ENCODE results near the gene LPIN1.

The LPIN1 gene

GRCh38 chr2:11743846-11744553, 2.4 kb upstream of the LPIN1 start:
- no peak for TF ChIP-seq GATA1 (IDR thresholded peaks at IDR 0.05; ENCODE audit: low read depth, low read length)
- peak; percentile 30 for TF ChIP-seq POLR2A (IDR thresholded peaks at IDR 0.05; ENCODE audit: low read length)
- peak; percentile 89 to 92 for DNase-seq

DNA sequence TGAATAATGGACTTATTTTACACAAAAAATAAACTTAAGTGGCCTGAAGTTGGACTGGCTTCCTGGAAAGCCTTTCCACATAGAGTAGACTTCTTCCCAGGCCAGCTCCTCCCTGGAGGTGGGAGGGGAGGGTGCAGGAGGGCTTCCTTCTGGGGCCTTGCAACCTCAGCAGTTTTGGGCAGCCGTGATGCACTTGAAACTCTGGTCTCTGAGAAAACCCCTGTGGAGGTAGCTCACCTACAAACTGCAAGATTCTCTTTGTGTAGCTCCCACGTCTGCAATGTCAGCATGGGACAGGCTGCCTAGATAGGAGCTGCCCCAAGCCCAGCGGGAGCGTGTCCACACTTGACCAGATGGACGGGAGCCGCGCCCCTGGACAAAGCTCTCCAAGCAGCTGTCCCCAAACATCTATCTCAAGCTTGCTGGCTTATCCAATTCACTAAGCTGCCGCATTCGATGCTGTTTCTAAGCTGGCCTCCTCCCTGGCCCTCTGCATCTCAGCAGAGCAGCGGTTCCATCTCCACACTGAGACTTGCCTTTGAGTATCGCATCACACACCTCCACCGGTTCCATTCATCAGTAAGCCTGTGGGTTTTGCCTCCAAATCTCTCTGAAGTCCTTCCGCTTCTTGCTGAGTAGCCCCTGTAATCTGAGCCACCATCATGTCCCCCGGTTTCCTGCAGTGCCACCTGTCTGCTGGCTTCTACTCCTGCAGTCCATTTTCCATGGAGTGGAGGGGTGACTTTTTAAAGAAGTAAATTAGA, 1.6 kb upstream of the LPIN1 start:
- TF ChIP-seq POLR2A (IDR thresholded peaks at IDR 0.05; ENCODE audit: low read length), result no peak
- TF ChIP-seq GATA1 (IDR thresholded peaks at IDR 0.05; ENCODE audit: low read depth, low read length), result no peak
- peak; percentile 67 for DNase-seq

GRCh38 chr2:11745613-11746375, 638 bp upstream of the LPIN1 start:
- no peak for DNase-seq
- TF ChIP-seq GATA1 (IDR thresholded peaks at IDR 0.05; ENCODE audit: low read depth, low read length) (no peak), POLR2A (IDR thresholded peaks at IDR 0.05; ENCODE audit: low read length) (no peak)

- TF ChIP-seq GATA1 (IDR thresholded peaks at IDR 0.05; ENCODE audit: low read depth, low read length) (no peak), POLR2A (IDR thresholded peaks at IDR 0.05; ENCODE audit: low read length) (no peak)
- peak; percentile 44 for DNase-seq
Measured at GRCh38 chr2:11746807-11747459, 501 bp downstream of the LPIN1 start.

DNA sequence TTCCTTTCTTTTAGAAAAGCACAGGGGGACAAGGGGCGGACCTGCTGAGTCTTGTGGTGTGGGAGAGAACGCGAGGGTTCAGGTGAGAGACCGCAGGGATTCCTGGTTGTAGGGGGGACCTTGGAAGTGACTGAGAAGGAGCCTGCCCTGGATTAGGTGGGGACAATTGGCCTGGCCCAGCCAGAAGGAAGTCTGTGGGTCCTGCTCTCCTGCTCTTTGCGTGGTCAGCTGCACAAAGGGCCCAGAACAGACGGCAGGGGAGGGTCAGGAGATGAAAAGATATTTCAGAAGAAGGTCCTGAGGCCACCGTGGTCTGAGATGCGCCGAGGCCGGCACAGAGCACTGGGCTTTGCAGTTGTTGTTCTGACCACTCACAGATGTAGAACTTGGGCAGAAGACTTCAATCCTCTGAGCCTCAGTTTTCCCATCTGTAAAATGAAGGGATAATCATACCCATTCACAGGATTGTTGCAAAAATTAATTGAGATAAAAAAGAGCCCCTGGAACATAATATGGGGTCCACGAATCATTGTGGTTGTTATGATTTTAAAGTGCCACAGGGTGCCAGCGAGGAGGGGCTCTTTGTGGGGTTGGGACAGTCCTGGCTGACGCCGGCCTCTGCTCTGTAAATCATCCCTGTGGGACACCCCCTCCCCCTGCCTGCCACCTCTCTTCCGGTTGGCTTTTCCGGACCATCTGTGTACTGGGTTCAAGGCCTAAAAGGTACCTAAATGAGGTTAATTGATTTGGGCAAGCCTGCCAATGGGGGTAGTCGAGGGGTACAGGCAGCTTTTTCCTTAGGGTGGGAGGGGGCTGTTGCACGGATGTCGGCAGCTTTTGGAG, 1.8 kb downstream of the LPIN1 start:
- TF ChIP-seq GATA1 (IDR thresholded peaks at IDR 0.05; ENCODE audit: low read depth, low read length) (no peak), POLR2A (IDR thresholded peaks at IDR 0.05; ENCODE audit: low read length) (no peak)
- DNase-seq, result peak in 1 of 2 experiments; percentile 18

GRCh38 chr2:11748861-11749645, 2.6 kb downstream of the LPIN1 start:
- no peak for DNase-seq
- TF ChIP-seq POLR2A (IDR thresholded peaks at IDR 0.05; ENCODE audit: low read length) (no peak), GATA1 (IDR thresholded peaks at IDR 0.05; ENCODE audit: low read depth, low read length) (no peak)

- no peak for DNase-seq
- TF ChIP-seq GATA1 (IDR thresholded peaks at IDR 0.05; ENCODE audit: low read depth, low read length) (no peak), POLR2A (IDR thresholded peaks at IDR 0.05; ENCODE audit: low read length) (no peak)
Measured at GRCh38 chr2:11749646-11750349, 3.4 kb downstream of the LPIN1 start.

DNA sequence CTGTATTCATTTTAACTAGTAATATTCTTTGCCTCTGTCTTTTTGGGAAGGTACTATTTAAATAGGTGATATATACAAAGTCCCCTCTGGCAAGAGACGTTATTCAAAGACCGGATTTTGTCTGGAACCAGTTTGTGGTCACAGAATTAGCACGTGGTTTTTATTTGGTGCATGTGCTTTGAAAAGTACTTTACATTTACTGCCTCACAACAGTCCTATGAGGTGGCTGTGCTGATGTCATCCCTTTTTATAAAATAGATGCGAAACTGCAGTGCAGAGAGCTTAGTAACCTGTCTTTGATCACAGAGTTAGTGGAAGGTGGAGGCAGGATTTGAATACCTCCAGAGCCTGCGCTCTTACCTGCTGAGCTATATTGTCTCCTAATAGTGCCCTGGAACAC, 4.0 kb downstream of the LPIN1 start:
- TF ChIP-seq GATA1 (IDR thresholded peaks at IDR 0.05; ENCODE audit: low read depth, low read length), result no peak
- no peak for TF ChIP-seq POLR2A (IDR thresholded peaks at IDR 0.05; ENCODE audit: low read length)
- no peak for DNase-seq

GRCh38 chr2:11750917-11751316, 4.5 kb downstream of the LPIN1 start:
- no peak for DNase-seq
- TF ChIP-seq POLR2A (IDR thresholded peaks at IDR 0.05; ENCODE audit: low read length), result no peak
- no peak for TF ChIP-seq GATA1 (IDR thresholded peaks at IDR 0.05; ENCODE audit: low read depth, low read length)

DNA sequence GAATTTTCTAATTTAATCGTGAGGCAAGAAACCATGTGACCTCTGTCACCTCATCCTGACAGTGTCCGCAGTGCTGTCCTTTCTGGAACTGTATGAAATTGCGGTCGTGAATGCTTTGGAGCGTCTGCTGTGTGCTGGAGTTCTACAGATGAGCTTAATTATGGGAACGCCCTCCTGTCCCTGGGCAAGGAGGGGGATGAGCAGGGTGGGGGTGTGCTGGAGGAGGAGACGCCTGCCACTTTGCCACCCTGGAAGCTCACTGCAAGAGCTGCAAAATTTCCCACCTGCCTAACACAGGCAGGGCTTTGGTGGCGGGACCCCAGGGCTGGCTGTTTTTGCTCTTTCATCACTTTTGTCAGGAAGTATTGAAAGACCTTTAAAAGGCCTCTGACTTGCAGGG, 6.5 kb downstream of the LPIN1 start:
- DNase-seq, result no peak
- no peak for TF ChIP-seq GATA1 (IDR thresholded peaks at IDR 0.05; ENCODE audit: low read depth, low read length)
- no peak for TF ChIP-seq POLR2A (IDR thresholded peaks at IDR 0.05; ENCODE audit: low read length)

- DNase-seq, result no peak
- TF ChIP-seq GATA1 (IDR thresholded peaks at IDR 0.05; ENCODE audit: low read depth, low read length) (no peak), POLR2A (IDR thresholded peaks at IDR 0.05; ENCODE audit: low read length) (no peak)
Measured at GRCh38 chr2:11753452-11753885, 7.0 kb downstream of the LPIN1 start.
